GM12878 (cell line): ENCODE measurements around the gene UTP25. TPM values are rescaled to one million over a fixed set of nuclear protein-coding genes. Genes with fewer than 3 reads are reported as not detected.

Source experiments
- CHD2 ChIP-seq: IDR thresholded peaks from 2 replicates; pipeline ENCODE4 v1.6.1; 2011; ENCODE audit warnings: low read depth, low read length, improper control_type of control experiment, borderline replicate concordance
- ESRRA ChIP-seq: IDR thresholded peaks from 2 replicates; pipeline ENCODE4 v1.6.1; 2012; ENCODE audit warnings: mild to moderate bottlenecking, low read length, improper control_type of control experiment
- GABPA ChIP-seq: IDR thresholded peaks from 2 replicates; pipeline ENCODE4 v1.6.1; 2014; ENCODE audit warnings: antibody characterized with exemption, low read depth, mild to moderate bottlenecking, inconsistent platforms
- IKZF2 ChIP-seq, 2 experiments: fragments of 450-650 bp; IDR thresholded peaks; 2 replicates each; pipeline ENCODE4 v1.6.1; 2017; ENCODE audit warnings: mild to moderate bottlenecking in 2 of 2, moderate library complexity in 2 of 2
- MYC ChIP-seq: IDR thresholded peaks from 2 replicates; pipeline ENCODE4 v1.6.1; 2011; ENCODE audit warnings: mild to moderate bottlenecking, low read length, moderate library complexity, inconsistent platforms; ENCODE audit not compliant: insufficient read depth, insufficient replicate concordance, insufficient read length, severe bottlenecking
- NR2C2 ChIP-seq: IDR thresholded peaks from 2 replicates; pipeline ENCODE4 v1.6.1; 2011; ENCODE audit warnings: borderline replicate concordance, low read depth; ENCODE audit not compliant: control insufficient read depth, insufficient read length
- NR2F1 ChIP-seq: fragments of 450-650 bp; conservative IDR thresholded peaks from 2 replicates; pipeline ENCODE4 v1.6.1; 2017; ENCODE audit warnings: mild to moderate bottlenecking
- POLR2A ChIP-seq: IDR thresholded peaks from 2 replicates; pipeline ENCODE4 v1.6.1; 2011; ENCODE audit warnings: low read depth, mild to moderate bottlenecking, low read length
- SPI1 ChIP-seq: IDR thresholded peaks from 2 replicates; pipeline ENCODE4 v1.6.1; 2011; ENCODE audit warnings: low read depth, mild to moderate bottlenecking, low read length, moderate library complexity, borderline replicate concordance; ENCODE audit not compliant: insufficient read depth
- SREBF1 ChIP-seq: IDR thresholded peaks from 2 replicates; pipeline ENCODE4 v1.6.1; 2012; ENCODE audit warnings: mild to moderate bottlenecking, low read length
- ZBED1 ChIP-seq: IDR thresholded peaks from 2 replicates; pipeline ENCODE4 v1.6.1; 2016; ENCODE audit warnings: borderline replicate concordance
- ZNF217 ChIP-seq: fragments of 450-650 bp; IDR thresholded peaks from 2 replicates; pipeline ENCODE4 v1.6.1; 2017; ENCODE audit warnings: antibody characterized with exemption, mild to moderate bottlenecking
- ZSCAN29 ChIP-seq: fragments of 450-650 bp; IDR thresholded peaks from 2 replicates; pipeline ENCODE4 v1.6.1; 2017; ENCODE audit warnings: mild to moderate bottlenecking, moderate library complexity
- polyA plus RNA-seq, 11 experiments: library from polyadenylated mRNA; depleted of rRNA in 4 of 11; unstranded in 6 of 11; stranded (reverse) in 5 of 11; fragments of >200 nt; fragmentation: Nextera tagmentation in 4 of 11; fragmentation: Illumina TruSeq in 1 of 11; extraction: Ambion mirVana in 4 of 11; extraction: Trizol in 1 of 11; gene quantifications; 1 replicate in 1 of 11; 2 replicates in 10 of 11; pipeline versions ENCODE4 v1.2.1 to v1.2.3, GENCODE V29; 2011 to 2016; ENCODE audit warnings: inconsistent platforms in 2 of 11, missing spikeins in 2 of 11, low read depth in 1 of 11
- total RNA-seq, 4 experiments: library from RNA; depleted of rRNA in 3 of 4; stranded (reverse); fragments of >200 nt in 3 of 4; fragmentation: Illumina TruSeq in 1 of 4; extraction: Trizol in 1 of 4; gene quantifications; 2 replicates each; pipeline versions ENCODE4 v1.2.1 to v1.2.3, GENCODE V29; 2013 to 2021
- TF ChIP-seq, protein P1 (sequence below): IDR thresholded peaks from 2 replicates; pipeline ENCODE4 v1.6.1; 2012; ENCODE audit warnings: low read depth, low read length, improper control_type of control experiment
- TF ChIP-seq, protein P2 (sequence below): fragments of 450-650 bp; IDR thresholded peaks from 2 replicates; pipeline ENCODE4 v1.6.1; 2016; ENCODE audit warnings: mild to moderate bottlenecking
- TF ChIP-seq, protein P3 (sequence below): fragments of 450-650 bp; IDR thresholded peaks from 2 replicates; pipeline ENCODE4 v1.6.1; 2017; ENCODE audit warnings: mild to moderate bottlenecking, moderate library complexity
- TF ChIP-seq, protein P4 (sequence below): fragments of 450-650 bp; IDR thresholded peaks from 2 replicates; pipeline ENCODE4 v1.6.1; 2017; ENCODE audit warnings: low read depth, mild to moderate bottlenecking, moderate library complexity
- TF ChIP-seq, protein P5 (sequence below): fragments of 450-650 bp; IDR thresholded peaks from 2 replicates; pipeline ENCODE4 v1.6.1; 2018; ENCODE audit warnings: mild to moderate bottlenecking, low read depth, moderate library complexity; ENCODE audit not compliant: partially characterized antibody

Gene UTP25
- total and polyA plus RNA-seq, 10 of the 15 experiments (the other 5 are each of a cell fraction or from before 2014, with no cell fraction given), result 3.0 to 13.3 (median 8.5) TPM

DNA sequence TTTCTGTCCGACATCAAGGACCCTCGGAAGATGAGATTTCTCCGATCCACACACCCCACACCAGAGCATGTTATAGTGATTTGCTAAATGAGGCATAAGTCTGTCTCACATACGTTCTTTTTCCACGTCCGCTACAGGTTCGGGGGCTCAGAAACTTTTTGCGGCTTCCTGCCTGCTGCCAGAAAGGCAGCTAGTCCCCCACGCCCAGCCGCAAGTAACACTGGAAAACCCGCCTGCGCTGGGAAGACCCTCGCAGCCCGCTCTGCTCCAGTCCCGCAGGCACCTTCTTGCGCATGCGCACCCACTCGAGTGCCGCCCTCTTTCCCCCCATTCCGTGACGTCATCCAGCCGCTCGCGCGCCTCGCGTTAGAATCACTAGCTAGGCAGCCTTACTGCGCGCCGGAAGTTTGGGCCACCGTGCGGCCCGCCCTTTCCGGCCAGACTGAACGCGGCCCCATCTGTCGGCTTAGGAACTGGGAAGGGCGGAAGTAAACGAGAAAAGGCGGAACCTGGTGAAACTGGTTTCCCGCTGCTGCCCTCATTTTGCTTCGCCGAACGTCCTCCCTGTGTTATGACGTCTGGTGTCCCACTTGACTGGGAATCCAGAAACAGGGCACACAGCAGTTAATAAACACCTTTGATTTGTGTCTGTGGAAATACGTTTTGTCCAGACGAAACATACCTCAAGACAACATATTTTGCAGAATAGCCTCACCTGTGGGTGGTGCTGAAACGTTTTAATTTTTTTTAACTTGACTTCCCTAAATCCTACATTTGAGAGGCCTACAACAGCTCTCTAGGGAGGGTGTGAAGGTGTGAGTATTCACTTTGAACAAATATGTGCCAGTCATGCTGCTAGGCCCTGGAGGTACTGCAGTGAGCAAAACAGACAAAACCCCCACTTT is 43.3 kb upstream of the UTP25 start, which contains the start of gene C1orf74 (continued):
- TF ChIP-seq ESRRA (no peak), SREBF1 (no peak), NR2F1 (no peak), IKZF2 (IDR thresholded peaks at IDR 0.05) (peak in 1 of 2 experiments; percentile 52; a peak in 3 of 4 replicates), ZNF217 (no peak), ZBED1 (no peak), CHD2 (peak; percentile 99), NR2C2 (no peak), MYC (no peak), GABPA (peak; percentile 97), SPI1 (peak; percentile 67), POLR2A (peak; percentile 90), ZSCAN29 (no peak)
- TF ChIP-seq, protein P1, sequence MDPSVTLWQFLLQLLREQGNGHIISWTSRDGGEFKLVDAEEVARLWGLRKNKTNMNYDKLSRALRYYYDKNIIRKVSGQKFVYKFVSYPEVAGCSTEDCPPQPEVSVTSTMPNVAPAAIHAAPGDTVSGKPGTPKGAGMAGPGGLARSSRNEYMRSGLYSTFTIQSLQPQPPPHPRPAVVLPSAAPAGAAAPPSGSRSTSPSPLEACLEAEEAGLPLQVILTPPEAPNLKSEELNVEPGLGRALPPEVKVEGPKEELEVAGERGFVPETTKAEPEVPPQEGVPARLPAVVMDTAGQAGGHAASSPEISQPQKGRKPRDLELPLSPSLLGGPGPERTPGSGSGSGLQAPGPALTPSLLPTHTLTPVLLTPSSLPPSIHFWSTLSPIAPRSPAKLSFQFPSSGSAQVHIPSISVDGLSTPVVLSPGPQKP, result peak; percentile 58; the same call in 1 of the 2 replicates
- TF ChIP-seq, protein P2, sequence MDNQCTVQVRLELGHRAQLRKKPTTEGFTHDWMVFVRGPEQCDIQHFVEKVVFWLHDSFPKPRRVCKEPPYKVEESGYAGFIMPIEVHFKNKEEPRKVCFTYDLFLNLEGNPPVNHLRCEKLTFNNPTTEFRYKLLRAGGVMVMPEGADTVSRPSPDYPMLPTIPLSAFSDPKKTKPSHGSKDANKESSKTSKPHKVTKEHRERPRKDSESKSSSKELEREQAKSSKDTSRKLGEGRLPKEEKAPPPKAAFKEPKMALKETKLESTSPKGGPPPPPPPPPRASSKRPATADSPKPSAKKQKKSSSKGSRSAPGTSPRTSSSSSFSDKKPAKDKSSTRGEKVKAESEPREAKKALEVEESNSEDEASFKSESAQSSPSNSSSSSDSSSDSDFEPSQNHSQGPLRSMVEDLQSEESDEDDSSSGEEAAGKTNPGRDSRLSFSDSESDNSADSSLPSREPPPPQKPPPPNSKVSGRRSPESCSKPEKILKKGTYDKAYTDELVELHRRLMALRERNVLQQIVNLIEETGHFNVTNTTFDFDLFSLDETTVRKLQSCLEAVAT, result peak; percentile 99
- TF ChIP-seq, protein P3, sequence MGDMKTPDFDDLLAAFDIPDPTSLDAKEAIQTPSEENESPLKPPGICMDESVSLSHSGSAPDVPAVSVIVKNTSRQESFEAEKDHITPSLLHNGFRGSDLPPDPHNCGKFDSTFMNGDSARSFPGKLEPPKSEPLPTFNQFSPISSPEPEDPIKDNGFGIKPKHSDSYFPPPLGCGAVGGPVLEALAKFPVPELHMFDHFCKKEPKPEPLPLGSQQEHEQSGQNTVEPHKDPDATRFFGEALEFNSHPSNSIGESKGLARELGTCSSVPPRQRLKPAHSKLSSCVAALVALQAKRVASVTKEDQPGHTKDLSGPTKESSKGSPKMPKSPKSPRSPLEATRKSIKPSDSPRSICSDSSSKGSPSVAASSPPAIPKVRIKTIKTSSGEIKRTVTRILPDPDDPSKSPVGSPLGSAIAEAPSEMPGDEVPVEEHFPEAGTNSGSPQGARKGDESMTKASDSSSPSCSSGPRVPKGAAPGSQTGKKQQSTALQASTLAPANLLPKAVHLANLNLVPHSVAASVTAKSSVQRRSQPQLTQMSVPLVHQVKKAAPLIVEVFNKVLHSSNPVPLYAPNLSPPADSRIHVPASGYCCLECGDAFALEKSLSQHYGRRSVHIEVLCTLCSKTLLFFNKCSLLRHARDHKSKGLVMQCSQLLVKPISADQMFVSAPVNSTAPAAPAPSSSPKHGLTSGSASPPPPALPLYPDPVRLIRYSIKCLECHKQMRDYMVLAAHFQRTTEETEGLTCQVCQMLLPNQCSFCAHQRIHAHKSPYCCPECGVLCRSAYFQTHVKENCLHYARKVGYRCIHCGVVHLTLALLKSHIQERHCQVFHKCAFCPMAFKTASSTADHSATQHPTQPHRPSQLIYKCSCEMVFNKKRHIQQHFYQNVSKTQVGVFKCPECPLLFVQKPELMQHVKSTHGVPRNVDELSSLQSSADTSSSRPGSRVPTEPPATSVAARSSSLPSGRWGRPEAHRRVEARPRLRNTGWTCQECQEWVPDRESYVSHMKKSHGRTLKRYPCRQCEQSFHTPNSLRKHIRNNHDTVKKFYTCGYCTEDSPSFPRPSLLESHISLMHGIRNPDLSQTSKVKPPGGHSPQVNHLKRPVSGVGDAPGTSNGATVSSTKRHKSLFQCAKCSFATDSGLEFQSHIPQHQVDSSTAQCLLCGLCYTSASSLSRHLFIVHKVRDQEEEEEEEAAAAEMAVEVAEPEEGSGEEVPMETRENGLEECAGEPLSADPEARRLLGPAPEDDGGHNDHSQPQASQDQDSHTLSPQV, result no peak
- TF ChIP-seq, protein P4, sequence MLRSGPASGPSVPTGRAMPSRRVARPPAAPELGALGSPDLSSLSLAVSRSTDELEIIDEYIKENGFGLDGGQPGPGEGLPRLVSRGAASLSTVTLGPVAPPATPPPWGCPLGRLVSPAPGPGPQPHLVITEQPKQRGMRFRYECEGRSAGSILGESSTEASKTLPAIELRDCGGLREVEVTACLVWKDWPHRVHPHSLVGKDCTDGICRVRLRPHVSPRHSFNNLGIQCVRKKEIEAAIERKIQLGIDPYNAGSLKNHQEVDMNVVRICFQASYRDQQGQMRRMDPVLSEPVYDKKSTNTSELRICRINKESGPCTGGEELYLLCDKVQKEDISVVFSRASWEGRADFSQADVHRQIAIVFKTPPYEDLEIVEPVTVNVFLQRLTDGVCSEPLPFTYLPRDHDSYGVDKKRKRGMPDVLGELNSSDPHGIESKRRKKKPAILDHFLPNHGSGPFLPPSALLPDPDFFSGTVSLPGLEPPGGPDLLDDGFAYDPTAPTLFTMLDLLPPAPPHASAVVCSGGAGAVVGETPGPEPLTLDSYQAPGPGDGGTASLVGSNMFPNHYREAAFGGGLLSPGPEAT, result peak; percentile 68; the same call in 1 of the 2 replicates
- TF ChIP-seq, protein P5, sequence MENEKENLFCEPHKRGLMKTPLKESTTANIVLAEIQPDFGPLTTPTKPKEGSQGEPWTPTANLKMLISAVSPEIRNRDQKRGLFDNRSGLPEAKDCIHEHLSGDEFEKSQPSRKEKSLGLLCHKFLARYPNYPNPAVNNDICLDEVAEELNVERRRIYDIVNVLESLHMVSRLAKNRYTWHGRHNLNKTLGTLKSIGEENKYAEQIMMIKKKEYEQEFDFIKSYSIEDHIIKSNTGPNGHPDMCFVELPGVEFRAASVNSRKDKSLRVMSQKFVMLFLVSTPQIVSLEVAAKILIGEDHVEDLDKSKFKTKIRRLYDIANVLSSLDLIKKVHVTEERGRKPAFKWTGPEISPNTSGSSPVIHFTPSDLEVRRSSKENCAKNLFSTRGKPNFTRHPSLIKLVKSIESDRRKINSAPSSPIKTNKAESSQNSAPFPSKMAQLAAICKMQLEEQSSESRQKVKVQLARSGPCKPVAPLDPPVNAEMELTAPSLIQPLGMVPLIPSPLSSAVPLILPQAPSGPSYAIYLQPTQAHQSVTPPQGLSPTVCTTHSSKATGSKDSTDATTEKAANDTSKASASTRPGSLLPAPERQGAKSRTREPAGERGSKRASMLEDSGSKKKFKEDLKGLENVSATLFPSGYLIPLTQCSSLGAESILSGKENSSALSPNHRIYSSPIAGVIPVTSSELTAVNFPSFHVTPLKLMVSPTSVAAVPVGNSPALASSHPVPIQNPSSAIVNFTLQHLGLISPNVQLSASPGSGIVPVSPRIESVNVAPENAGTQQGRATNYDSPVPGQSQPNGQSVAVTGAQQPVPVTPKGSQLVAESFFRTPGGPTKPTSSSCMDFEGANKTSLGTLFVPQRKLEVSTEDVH, result peak; percentile 75
